ENCODE results near the gene RTL1.

The RTL1 gene

DNA sequence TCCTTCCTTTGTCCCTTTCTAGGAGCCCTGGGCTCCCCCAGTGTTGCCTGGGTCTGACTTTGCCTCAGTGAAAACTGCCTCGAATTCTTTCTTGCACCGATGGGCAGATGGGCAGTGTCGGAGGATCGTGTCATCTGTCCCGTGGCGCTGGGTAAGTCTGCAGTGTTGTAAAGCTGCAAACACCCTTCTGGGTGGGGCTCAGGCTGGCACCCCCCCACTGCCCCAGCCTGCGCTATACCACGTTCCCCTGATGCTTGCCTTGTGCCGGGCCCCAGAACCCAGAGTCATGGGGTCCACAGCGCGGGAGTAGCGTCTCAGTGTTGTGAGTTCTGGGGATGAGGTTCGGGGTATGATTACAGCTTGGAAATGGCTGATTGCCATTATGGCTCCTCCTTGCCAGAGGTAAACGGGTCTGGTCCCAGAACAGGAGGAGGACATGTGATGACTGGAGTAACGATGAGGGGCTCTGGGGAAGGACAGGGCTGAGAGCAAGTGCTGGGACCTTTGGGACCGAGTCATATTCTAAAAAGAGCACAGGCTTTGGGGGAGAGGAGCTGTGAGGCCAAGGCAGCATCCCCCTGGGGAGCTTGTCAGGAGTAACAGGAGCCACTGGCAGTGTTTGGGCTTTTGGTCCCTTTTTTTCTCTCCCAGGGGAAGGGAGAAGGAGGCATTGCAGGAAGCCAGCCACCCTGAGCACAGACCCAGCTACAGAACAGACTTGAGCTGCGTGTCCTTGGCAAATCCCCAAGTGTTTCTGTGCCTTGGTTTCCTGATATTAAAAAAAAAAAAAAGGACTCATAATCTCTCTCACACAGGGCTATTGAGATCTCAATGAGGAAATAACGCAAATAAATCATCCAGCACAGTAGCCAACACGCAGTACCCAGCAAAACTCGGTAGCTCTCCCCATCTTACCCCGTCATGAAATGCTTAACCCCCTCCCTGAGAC, 4.3 kb downstream of the RTL1 start:
- TF ChIP-seq TAF1 (IDR thresholded peaks at IDR 0.05; ENCODE audit: borderline replicate concordance, insufficient read depth, low read length) (no peak), REST (IDR thresholded peaks at IDR 0.05; ENCODE audit: insufficient read depth in 1 of 2, low read depth in 2 of 2, low read length in 2 of 2) (no peak), POLR2AphosphoS5 (IDR thresholded peaks at IDR 0.05; ENCODE audit: low read depth, low read length) (no peak), SIN3A (IDR thresholded peaks at IDR 0.05; ENCODE audit: borderline replicate concordance, insufficient read depth, low read length) (no peak), FOXP2 (optimal IDR thresholded peaks at IDR 0.05; ENCODE audit: borderline replicate concordance, extremely low read depth, extremely low read length, insufficient read depth) (no peak)

- TF ChIP-seq TAF1 (IDR thresholded peaks at IDR 0.05; ENCODE audit: borderline replicate concordance, insufficient read depth, low read length), result no peak
- no peak for TF ChIP-seq REST (IDR thresholded peaks at IDR 0.05; ENCODE audit: insufficient read depth in 1 of 2, low read depth in 2 of 2, low read length in 2 of 2)
- TF ChIP-seq POLR2AphosphoS5 (IDR thresholded peaks at IDR 0.05; ENCODE audit: low read depth, low read length), result no peak
- no peak for TF ChIP-seq SIN3A (IDR thresholded peaks at IDR 0.05; ENCODE audit: borderline replicate concordance, insufficient read depth, low read length)
- no peak for TF ChIP-seq FOXP2 (optimal IDR thresholded peaks at IDR 0.05; ENCODE audit: borderline replicate concordance, extremely low read depth, extremely low read length, insufficient read depth)
Measured at GRCh38 chr14:100898465-100898864, 5.1 kb downstream of the RTL1 start.

- TF ChIP-seq POLR2AphosphoS5 (IDR thresholded peaks at IDR 0.05; ENCODE audit: low read depth, low read length) (peak; percentile 45; the same call in 1 of the 2 replicates), FOXP2 (optimal IDR thresholded peaks at IDR 0.05; ENCODE audit: borderline replicate concordance, extremely low read depth, extremely low read length, insufficient read depth) (no peak)
Measured at GRCh38 chr14:100896369-100897060, 7.0 kb downstream of the RTL1 start.

- TF ChIP-seq SIN3A (IDR thresholded peaks at IDR 0.05; ENCODE audit: borderline replicate concordance, insufficient read depth, low read length), result no peak
- TF ChIP-seq POLR2AphosphoS5 (IDR thresholded peaks at IDR 0.05; ENCODE audit: low read depth, low read length), result no peak
- no peak for TF ChIP-seq REST (IDR thresholded peaks at IDR 0.05; ENCODE audit: insufficient read depth in 1 of 2, low read depth in 2 of 2, low read length in 2 of 2)
- TF ChIP-seq TAF1 (IDR thresholded peaks at IDR 0.05; ENCODE audit: borderline replicate concordance, insufficient read depth, low read length), result no peak
- no peak for TF ChIP-seq FOXP2 (optimal IDR thresholded peaks at IDR 0.05; ENCODE audit: borderline replicate concordance, extremely low read depth, extremely low read length, insufficient read depth)
Measured at GRCh38 chr14:100895411-100895810, 8.1 kb downstream of the RTL1 start.

- TF ChIP-seq SIN3A (IDR thresholded peaks at IDR 0.05; ENCODE audit: borderline replicate concordance, insufficient read depth, low read length) (no peak), FOXP2 (optimal IDR thresholded peaks at IDR 0.05; ENCODE audit: borderline replicate concordance, extremely low read depth, extremely low read length, insufficient read depth) (no peak), TAF1 (IDR thresholded peaks at IDR 0.05; ENCODE audit: borderline replicate concordance, insufficient read depth, low read length) (no peak), REST (IDR thresholded peaks at IDR 0.05; ENCODE audit: insufficient read depth in 1 of 2, low read depth in 2 of 2, low read length in 2 of 2) (no peak), POLR2AphosphoS5 (IDR thresholded peaks at IDR 0.05; ENCODE audit: low read depth, low read length) (no peak)
Measured at GRCh38 chr14:100894416-100894815, 9.1 kb downstream of the RTL1 start.
